ENCODE measurements around the gene LIN54.
"Not testable (repeated sequence)": the region's sequence is repeated elsewhere in the genome, so short reads cannot be mapped to it uniquely, and the experiment has no call there.

DNA sequence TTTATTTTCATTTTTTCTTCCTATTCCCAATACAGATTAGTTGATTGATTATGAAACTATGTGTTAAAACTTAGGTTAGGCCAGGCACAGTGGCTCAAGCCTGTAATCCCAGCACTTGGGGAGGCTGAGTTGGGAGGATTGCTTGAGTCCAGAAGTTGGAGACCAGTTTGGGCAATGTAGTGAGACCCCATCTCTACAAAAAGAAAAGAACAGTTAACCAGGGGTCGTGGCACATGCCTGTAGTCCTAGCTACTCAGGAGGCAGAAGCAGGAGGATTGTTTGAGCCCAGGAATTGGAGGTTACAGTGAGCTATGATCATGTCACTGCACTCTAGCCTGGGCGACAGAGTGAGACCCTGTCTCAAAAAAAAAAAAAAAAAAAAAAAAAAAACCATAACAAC, 32.5 kb upstream of the LIN54 start:
- TF ChIP-seq, protein P1, sequence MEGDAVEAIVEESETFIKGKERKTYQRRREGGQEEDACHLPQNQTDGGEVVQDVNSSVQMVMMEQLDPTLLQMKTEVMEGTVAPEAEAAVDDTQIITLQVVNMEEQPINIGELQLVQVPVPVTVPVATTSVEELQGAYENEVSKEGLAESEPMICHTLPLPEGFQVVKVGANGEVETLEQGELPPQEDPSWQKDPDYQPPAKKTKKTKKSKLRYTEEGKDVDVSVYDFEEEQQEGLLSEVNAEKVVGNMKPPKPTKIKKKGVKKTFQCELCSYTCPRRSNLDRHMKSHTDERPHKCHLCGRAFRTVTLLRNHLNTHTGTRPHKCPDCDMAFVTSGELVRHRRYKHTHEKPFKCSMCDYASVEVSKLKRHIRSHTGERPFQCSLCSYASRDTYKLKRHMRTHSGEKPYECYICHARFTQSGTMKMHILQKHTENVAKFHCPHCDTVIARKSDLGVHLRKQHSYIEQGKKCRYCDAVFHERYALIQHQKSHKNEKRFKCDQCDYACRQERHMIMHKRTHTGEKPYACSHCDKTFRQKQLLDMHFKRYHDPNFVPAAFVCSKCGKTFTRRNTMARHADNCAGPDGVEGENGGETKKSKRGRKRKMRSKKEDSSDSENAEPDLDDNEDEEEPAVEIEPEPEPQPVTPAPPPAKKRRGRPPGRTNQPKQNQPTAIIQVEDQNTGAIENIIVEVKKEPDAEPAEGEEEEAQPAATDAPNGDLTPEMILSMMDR (IDR thresholded peaks at IDR 0.05; ENCODE audit: low read length): not testable (repeated sequence)
- not testable (repeated sequence) for TF ChIP-seq EZH2 (optimal IDR thresholded peaks at IDR 0.05; ENCODE audit: low read depth, low read length); EZH2phosphoT487 (IDR thresholded peaks at IDR 0.05; ENCODE audit: low read length)
